NAMALWA (cell line): ENCODE data around the gene MALAT1.

Experiments used
- DNase-seq: peaks from one replicate; pipeline ENCODE4 v3.0.0-alpha.2; 2015; ENCODE audit warnings: low spot score

MALAT1 gene

GRCh38 chr11:65479184-65480145 lies 19.4 kb upstream of the MALAT1 start:
- DNase-seq = no peak

GRCh38 chr11:65482306-65482850 lies 16.5 kb upstream of the MALAT1 start:
- DNase-seq = no peak

GRCh38 chr11:65485920-65486219 lies 13.0 kb upstream of the MALAT1 start:
- DNase-seq = no peak

GRCh38 chr11:65486570-65487466 lies 12.0 kb upstream of the MALAT1 start:
- no peak for DNase-seq

- peak; percentile 93 for DNase-seq
These were observed 11.2 kb upstream of the MALAT1 start for GRCh38 chr11:65487467-65488272.

- DNase-seq = peak; percentile 65
These were observed 10.4 kb upstream of the MALAT1 start for GRCh38 chr11:65488273-65489034.

GRCh38 chr11:65489035-65489705 lies 9.7 kb upstream of the MALAT1 start:
- no peak for DNase-seq

- no peak for DNase-seq
These were observed 9.0 kb upstream of the MALAT1 start for GRCh38 chr11:65489706-65490320.

- no peak for DNase-seq
These were observed 7.7 kb upstream of the MALAT1 start for GRCh38 chr11:65491163-65491465.

- peak; percentile 44 for DNase-seq
These were observed 7.0 kb upstream of the MALAT1 start for GRCh38 chr11:65491614-65492386.

GRCh38 chr11:65492387-65492636 lies 6.5 kb upstream of the MALAT1 start:
- DNase-seq = no peak

GRCh38 chr11:65492637-65493366 lies 6.0 kb upstream of the MALAT1 start:
- no peak for DNase-seq

- DNase-seq = no peak
These were observed 5.3 kb upstream of the MALAT1 start for GRCh38 chr11:65493367-65494176.

- no peak for DNase-seq
These were observed 2.3 kb upstream of the MALAT1 start for GRCh38 chr11:65496304-65497140.

- peak; percentile 97 for DNase-seq
These were observed 1.5 kb upstream of the MALAT1 start for GRCh38 chr11:65497141-65498041.

GRCh38 chr11:65498042-65498726 lies 661 bp upstream of the MALAT1 start:
- DNase-seq = peak; percentile 80
